Measurements from ENCODE around the gene CDK19. TPM values are rescaled to one million over a fixed set of nuclear protein-coding genes. Genes with fewer than 3 reads are reported as not detected.

CDK19 gene
- polyA plus RNA-seq, 1 donor (not counting 4 experiments of a cell fraction or from before 2014, with no cell fraction given) = 6.4 TPM

GRCh38 chr6:110693994-110694393 is 121.3 kb downstream of the CDK19 start:
- FAIRE-seq (no peak), DNase-seq (ENCODE audit: low read depth, low spot score) (no peak)
- H2AFZ ChIP-seq (ENCODE audit: control insufficient read depth, low read length) = no peak overlapping the region
- no peaks in the 10 kb centered on the region for H3K79me2 ChIP-seq (ENCODE audit: control insufficient read depth, insufficient read depth, low read length)
- TF ChIP-seq, protein P1, sequence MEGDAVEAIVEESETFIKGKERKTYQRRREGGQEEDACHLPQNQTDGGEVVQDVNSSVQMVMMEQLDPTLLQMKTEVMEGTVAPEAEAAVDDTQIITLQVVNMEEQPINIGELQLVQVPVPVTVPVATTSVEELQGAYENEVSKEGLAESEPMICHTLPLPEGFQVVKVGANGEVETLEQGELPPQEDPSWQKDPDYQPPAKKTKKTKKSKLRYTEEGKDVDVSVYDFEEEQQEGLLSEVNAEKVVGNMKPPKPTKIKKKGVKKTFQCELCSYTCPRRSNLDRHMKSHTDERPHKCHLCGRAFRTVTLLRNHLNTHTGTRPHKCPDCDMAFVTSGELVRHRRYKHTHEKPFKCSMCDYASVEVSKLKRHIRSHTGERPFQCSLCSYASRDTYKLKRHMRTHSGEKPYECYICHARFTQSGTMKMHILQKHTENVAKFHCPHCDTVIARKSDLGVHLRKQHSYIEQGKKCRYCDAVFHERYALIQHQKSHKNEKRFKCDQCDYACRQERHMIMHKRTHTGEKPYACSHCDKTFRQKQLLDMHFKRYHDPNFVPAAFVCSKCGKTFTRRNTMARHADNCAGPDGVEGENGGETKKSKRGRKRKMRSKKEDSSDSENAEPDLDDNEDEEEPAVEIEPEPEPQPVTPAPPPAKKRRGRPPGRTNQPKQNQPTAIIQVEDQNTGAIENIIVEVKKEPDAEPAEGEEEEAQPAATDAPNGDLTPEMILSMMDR (optimal IDR thresholded peaks at IDR 0.05 in 1 of 3, IDR thresholded peaks at IDR 0.05 in 1 of 3, conservative IDR thresholded peaks at IDR 0.05 in 1 of 3; ENCODE audit: extremely low read depth in 1 of 3, insufficient read depth in 2 of 3, low read length in 3 of 3) = no peak
- TF ChIP-seq EZH2 (IDR thresholded peaks at IDR 0.05; ENCODE audit: low read length) = no peak
- H3K27me3 ChIP-seq (ENCODE audit: control insufficient read depth, extremely low read depth, insufficient read depth, low read length) = no peaks in the 10 kb centered on the region
- H3K4me1 ChIP-seq (ENCODE audit: control insufficient read depth, extremely low read depth, insufficient read depth, low read length) = peaks cover 3% of the 10 kb centered on the region
- no peak overlapping the region for H3K4me3 ChIP-seq (ENCODE audit: control insufficient read depth in 2 of 3, extremely low read depth in 1 of 3, insufficient read depth in 2 of 3, low read depth in 1 of 3, low read length in 3 of 3)
- no peak overlapping the region for H3K9ac ChIP-seq (ENCODE audit: control insufficient read depth, extremely low read depth, insufficient read depth, low read length)
- H3K36me3 ChIP-seq (ENCODE audit: control insufficient read depth in 2 of 2, extremely low read depth in 1 of 2, insufficient read depth in 2 of 2, low read length in 2 of 2) = no peaks in the 10 kb centered on the region
- no peaks in the 10 kb centered on the region for H3K9me1 ChIP-seq (ENCODE audit: control insufficient read depth, extremely low read depth, insufficient read depth, low read length)
- dilution Hi-C loops (cut with MboI; ENCODE audit: extremely low pct_ligation_motif_present, low sequenced_read_pairs) = loop anchor here (10.0 kb wide), 1 partner anchor 181 kb away; the partner anchor contains the start of gene AMD1
- H3K27ac ChIP-seq (ENCODE audit: control insufficient read depth, insufficient read depth, low read length) = no peak overlapping the region
- H3K9me3 ChIP-seq (ENCODE audit: control insufficient read depth, low read depth, low read length) = no peaks in the 10 kb centered on the region
- H3K4me2 ChIP-seq (ENCODE audit: control insufficient read depth, extremely low read depth, insufficient read depth, low read depth, low read length) = no peak overlapping the region
- no peaks in the 10 kb centered on the region for H4K20me1 ChIP-seq (ENCODE audit: control insufficient read depth, extremely low read depth, insufficient read depth, low read length)

- H3K9ac ChIP-seq (ENCODE audit: control insufficient read depth, extremely low read depth, insufficient read depth, low read length) = no peak overlapping the region
- no peaks in the 10 kb centered on the region for H4K20me1 ChIP-seq (ENCODE audit: control insufficient read depth, extremely low read depth, insufficient read depth, low read length)
- DNase-seq (ENCODE audit: low read depth, low spot score) = no peak
- no peaks in the 10 kb centered on the region for H3K36me3 ChIP-seq (ENCODE audit: control insufficient read depth in 2 of 2, extremely low read depth in 1 of 2, insufficient read depth in 2 of 2, low read length in 2 of 2)
- no peaks in the 10 kb centered on the region for H3K9me3 ChIP-seq (ENCODE audit: control insufficient read depth, low read depth, low read length)
- no peak overlapping the region for H3K4me3 ChIP-seq (ENCODE audit: control insufficient read depth in 2 of 3, extremely low read depth in 1 of 3, insufficient read depth in 2 of 3, low read depth in 1 of 3, low read length in 3 of 3)
- H3K4me2 ChIP-seq (ENCODE audit: control insufficient read depth, extremely low read depth, insufficient read depth, low read depth, low read length) = no peak overlapping the region
- H3K27ac ChIP-seq (ENCODE audit: control insufficient read depth, insufficient read depth, low read length) = no peak overlapping the region
- H3K79me2 ChIP-seq (ENCODE audit: control insufficient read depth, insufficient read depth, low read length) = no peaks in the 10 kb centered on the region
- peaks cover 10% of the 10 kb centered on the region for H3K4me1 ChIP-seq (ENCODE audit: control insufficient read depth, extremely low read depth, insufficient read depth, low read length)
- H3K9me1 ChIP-seq (ENCODE audit: control insufficient read depth, extremely low read depth, insufficient read depth, low read length) = no peaks in the 10 kb centered on the region
- TF ChIP-seq EZH2 (IDR thresholded peaks at IDR 0.05; ENCODE audit: low read length) = no peak
- TF ChIP-seq, protein P1 (optimal IDR thresholded peaks at IDR 0.05 in 1 of 3, IDR thresholded peaks at IDR 0.05 in 1 of 3, conservative IDR thresholded peaks at IDR 0.05 in 1 of 3; ENCODE audit: extremely low read depth in 1 of 3, insufficient read depth in 2 of 3, low read length in 3 of 3) = no peak
- no peak overlapping the region for H2AFZ ChIP-seq (ENCODE audit: control insufficient read depth, low read length)
- FAIRE-seq = no peak
- no peaks in the 10 kb centered on the region for H3K27me3 ChIP-seq (ENCODE audit: control insufficient read depth, extremely low read depth, insufficient read depth, low read length)
- dilution Hi-C loops (cut with MboI; ENCODE audit: extremely low pct_ligation_motif_present, low sequenced_read_pairs) = loop anchor here (10.0 kb wide), 1 partner anchor 182 kb away; the partner anchor contains the start of gene AMD1
Measured at GRCh38 chr6:110693296-110693695, 122.0 kb downstream of the CDK19 start.
